ENCODE data around the gene TYSND1. TPM values are rescaled to one million over a fixed set of nuclear protein-coding genes. Genes with fewer than 3 reads are reported as not detected.
A peak's percentile ranks its signal among the peaks of the same experiment; 100 is the strongest.

TYSND1 gene
- total and polyA plus RNA-seq, 2 of the 13 experiments (the other 11 are each of a cell fraction or from before 2014, with no cell fraction given), result 3.3 to 8.9 TPM

DNA sequence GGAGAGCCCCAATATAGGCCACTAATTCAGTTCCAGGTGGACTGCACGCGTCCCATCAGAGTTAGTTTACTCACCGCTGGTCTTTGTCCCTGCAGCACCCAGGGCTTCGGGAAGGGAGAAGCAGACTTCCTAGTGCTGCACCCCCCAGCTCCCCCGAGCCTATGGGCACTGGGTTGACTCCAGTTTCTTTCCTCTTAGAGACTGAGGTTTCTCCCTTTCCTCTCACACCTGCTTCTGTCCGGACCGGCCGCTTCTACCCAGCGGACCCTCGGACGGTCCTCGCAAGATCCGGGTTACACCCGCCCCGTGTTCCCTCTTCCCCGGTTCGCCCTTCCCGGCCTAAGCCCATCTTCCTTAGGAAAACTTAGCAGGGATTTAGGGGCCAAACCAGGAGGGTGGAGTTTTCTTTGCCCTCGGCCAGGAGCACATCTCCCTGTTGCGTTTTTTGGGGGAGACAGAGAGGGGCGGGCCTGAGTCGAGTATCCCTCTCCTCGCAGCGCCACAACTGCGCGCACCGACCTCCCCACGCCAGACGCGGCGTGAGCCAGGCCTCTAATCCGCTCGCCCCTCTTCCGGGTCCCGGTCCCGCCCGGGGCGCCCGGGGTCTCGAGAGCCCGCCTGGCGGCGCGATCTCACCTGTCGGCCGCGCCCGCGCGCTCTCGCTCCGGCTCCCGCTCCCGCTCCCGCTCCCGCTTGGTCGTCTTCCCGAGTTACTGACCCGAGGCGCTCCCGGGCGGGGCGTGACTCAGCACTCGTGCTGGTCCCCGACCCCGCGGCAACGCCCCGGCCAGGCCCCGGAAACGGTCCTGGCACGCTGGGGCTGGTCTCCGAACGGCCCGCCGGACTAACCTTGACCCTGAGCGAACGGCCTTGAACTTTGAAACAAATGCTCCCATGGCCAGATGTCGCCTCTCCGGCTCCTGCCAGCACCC lies 14.1 kb downstream of the TYSND1 start, which contains the start of gene AIFM2 (continued):
- TF ChIP-seq RBFOX2 (IDR thresholded peaks at IDR 0.05; ENCODE audit: low read depth, low read length) (peak; percentile 93), STAG1 (CRISPR knock-in tag; IDR thresholded peaks at IDR 0.05) (no peak), ZNF543 (CRISPR knock-in tag; IDR thresholded peaks at IDR 0.05) (peak; percentile 62; the same call in 1 of the 2 replicates), GTF2F1 (IDR thresholded peaks at IDR 0.05; ENCODE audit: low read length) (no peak), KIAA2018 (CRISPR knock-in tag; IDR thresholded peaks at IDR 0.05; ENCODE audit: borderline replicate concordance) (no peak), U2AF2 (IDR thresholded peaks at IDR 0.05; ENCODE audit: low read depth, low read length) (no peak), ZNF792 (CRISPR knock-in tag; IDR thresholded peaks at IDR 0.05) (no peak), BCL3 (CRISPR knock-in tag; IDR thresholded peaks at IDR 0.05) (no peak), FOXK1 (CRISPR knock-in tag; IDR thresholded peaks at IDR 0.05; ENCODE audit: borderline replicate concordance, low read depth) (peak; percentile 56; the same call in 1 of the 2 replicates), ZBTB21 (CRISPR knock-in tag; IDR thresholded peaks at IDR 0.05) (no peak), FIP1L1 (IDR thresholded peaks at IDR 0.05; ENCODE audit: borderline replicate concordance, insufficient read depth, low read depth, low read length) (no peak), PAX8 (CRISPR knock-in tag; IDR thresholded peaks at IDR 0.05; ENCODE audit: borderline replicate concordance) (0 out of 2 replicates have a peak, but pooled peaks have one; percentile 55)
- TF ChIP-seq, protein P1, sequence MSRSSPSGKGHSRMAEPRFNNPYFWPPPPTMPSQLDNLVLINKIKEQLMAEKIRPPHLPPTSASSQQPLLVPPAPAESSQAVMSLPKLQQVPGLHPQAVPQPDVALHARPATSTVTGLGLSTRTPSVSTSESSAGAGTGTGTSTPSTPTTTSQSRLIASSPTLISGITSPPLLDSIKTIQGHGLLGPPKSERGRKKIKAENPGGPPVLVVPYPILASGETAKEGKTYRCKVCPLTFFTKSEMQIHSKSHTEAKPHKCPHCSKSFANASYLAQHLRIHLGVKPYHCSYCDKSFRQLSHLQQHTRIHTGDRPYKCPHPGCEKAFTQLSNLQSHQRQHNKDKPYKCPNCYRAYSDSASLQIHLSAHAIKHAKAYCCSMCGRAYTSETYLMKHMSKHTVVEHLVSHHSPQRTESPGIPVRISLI (CRISPR knock-in tag; IDR thresholded peaks at IDR 0.05; ENCODE audit: borderline replicate concordance), result peak; percentile 7; the same call in 1 of the 2 replicates
- TF ChIP-seq, protein P2, sequence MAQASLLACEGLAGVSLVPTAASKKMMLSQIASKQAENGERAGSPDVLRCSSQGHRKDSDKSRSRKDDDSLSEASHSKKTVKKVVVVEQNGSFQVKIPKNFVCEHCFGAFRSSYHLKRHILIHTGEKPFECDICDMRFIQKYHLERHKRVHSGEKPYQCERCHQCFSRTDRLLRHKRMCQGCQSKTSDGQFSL (CRISPR knock-in tag; IDR thresholded peaks at IDR 0.05), result peak; percentile 70; the same call in 1 of the 2 replicates
- TF ChIP-seq, protein P3, sequence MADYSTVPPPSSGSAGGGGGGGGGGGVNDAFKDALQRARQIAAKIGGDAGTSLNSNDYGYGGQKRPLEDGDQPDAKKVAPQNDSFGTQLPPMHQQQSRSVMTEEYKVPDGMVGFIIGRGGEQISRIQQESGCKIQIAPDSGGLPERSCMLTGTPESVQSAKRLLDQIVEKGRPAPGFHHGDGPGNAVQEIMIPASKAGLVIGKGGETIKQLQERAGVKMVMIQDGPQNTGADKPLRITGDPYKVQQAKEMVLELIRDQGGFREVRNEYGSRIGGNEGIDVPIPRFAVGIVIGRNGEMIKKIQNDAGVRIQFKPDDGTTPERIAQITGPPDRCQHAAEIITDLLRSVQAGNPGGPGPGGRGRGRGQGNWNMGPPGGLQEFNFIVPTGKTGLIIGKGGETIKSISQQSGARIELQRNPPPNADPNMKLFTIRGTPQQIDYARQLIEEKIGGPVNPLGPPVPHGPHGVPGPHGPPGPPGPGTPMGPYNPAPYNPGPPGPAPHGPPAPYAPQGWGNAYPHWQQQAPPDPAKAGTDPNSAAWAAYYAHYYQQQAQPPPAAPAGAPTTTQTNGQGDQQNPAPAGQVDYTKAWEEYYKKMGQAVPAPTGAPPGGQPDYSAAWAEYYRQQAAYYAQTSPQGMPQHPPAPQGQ (CRISPR knock-in tag; IDR thresholded peaks at IDR 0.05; ENCODE audit: borderline replicate concordance), result no peak

All from HepG2 (cell line).